Measurements from ENCODE around the gene PYGO2. TPM values are rescaled to one million over a fixed set of nuclear protein-coding genes. Genes with fewer than 3 reads are reported as not detected.
"Not testable (repeated sequence)": the region's sequence is repeated elsewhere in the genome, so short reads cannot be mapped to it uniquely, and the experiment has no call there.

PYGO2 gene
- total and polyA plus RNA-seq, 12 donors = 26.2 to 61.1 (median 38.7) TPM

DNA sequence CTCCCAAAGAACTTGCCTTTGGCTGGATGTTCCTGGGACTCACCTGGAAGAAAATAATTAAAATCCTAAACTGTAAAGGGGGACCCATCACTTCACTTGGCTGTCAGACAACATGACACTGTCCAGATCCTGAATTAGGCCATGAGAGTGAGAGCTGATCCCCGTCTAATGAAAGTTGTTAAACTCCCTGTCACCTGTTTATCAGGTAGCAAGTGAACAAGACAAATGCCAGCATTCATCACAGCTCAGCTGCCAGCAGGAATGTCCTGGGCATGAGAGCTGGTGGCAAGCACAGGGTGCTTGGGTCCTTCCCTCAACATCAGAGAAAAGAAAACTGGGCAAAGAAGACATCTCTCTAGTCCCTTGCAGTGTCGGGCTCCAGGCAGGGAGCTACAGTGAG lies 48.8 kb downstream of the PYGO2 start:
- Histone ChIP-seq H3K4me1 (replicated peaks in 1 of 2) (no peaks in the 10 kb centered on the region), H3K9me3 (replicated peaks in 1 of 3) (no peaks in the 10 kb centered on the region)
- intact Hi-C loops (cut with DNase I) = no loop called here

DNA sequence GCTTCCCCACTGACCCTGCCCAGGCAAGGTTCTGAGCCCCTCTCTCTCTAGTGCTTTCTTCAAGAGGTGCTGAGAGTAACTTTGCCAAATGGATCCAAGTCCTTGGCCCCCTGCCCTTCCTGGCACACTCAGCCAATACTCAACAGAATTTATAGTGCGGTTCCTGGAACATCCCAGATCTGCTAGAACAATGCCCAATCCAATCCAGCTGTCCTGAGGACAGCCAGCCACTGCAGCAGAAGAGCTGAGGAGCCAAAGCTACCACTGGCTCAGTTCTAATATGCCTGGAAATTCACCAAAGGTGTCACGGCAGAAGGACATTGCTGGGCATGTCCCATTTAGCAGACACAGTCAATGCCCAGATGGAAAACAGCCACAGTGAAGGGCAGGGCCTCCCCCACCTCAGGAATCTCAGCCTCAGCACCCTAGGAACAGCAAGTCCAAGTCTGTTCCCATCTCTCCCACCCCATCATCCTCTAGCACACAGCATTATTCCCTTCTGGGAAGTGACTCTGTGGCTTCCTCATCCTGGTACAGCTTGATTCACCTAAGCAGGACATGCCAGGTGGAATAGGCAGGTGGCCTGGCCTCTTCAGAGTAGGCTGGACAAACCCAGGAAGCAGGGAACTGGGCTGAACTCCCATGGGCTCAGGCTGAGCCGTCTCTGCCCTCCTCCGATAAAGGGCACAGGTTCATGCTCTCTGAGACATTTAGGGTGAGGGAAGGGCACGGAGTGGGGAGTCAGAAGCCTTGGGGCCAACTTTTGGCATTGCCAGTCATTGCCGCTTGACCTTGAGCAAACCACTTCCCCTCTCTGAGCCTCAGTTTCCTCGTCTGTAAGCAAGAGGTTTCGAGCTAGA lies 49.7 kb downstream of the PYGO2 start:
- Histone ChIP-seq H3K4me1 (replicated peaks in 1 of 2) (no peaks in the 10 kb centered on the region), H3K9me3 (replicated peaks in 1 of 3) (no peaks in the 10 kb centered on the region), H3K27ac (no peak overlapping the region), H3K36me3 (replicated peaks in 1 of 2) (no peaks in the 10 kb centered on the region), H3K27me3 (no peaks in the 10 kb centered on the region), H3K4me3 (no peak overlapping the region)
- TF ChIP-seq POLR2A (IDR thresholded peaks at IDR 0.05) = no peak
- TF ChIP-seq, protein P1, sequence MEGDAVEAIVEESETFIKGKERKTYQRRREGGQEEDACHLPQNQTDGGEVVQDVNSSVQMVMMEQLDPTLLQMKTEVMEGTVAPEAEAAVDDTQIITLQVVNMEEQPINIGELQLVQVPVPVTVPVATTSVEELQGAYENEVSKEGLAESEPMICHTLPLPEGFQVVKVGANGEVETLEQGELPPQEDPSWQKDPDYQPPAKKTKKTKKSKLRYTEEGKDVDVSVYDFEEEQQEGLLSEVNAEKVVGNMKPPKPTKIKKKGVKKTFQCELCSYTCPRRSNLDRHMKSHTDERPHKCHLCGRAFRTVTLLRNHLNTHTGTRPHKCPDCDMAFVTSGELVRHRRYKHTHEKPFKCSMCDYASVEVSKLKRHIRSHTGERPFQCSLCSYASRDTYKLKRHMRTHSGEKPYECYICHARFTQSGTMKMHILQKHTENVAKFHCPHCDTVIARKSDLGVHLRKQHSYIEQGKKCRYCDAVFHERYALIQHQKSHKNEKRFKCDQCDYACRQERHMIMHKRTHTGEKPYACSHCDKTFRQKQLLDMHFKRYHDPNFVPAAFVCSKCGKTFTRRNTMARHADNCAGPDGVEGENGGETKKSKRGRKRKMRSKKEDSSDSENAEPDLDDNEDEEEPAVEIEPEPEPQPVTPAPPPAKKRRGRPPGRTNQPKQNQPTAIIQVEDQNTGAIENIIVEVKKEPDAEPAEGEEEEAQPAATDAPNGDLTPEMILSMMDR (IDR thresholded peaks at IDR 0.05) = no peak
- DNase-seq = peak in 3 of 7 donors; percentile 22 to 48 (median 29)
- intact Hi-C loops (cut with DNase I) = no loop called here
- 79 to 92% (median 84%) methylated on average over 6 to 8 of the region's 8 CpGs for WGBS, 4 donors

More for the DNA sequence above, 48.8 kb downstream of the PYGO2 start:
- WGBS, 4 donors = 88 to 100% (median 94%) methylated on average over 2 of the region's 2 CpGs
- Histone ChIP-seq H3K4me3 (no peak overlapping the region), H3K36me3 (replicated peaks in 1 of 2) (no peaks in the 10 kb centered on the region), H3K27me3 (no peaks in the 10 kb centered on the region), H3K27ac (no peak overlapping the region)
- DNase-seq = no peak
- TF ChIP-seq POLR2A (IDR thresholded peaks at IDR 0.05) = no peak
- TF ChIP-seq, protein P1 (IDR thresholded peaks at IDR 0.05) = no peak

DNA sequence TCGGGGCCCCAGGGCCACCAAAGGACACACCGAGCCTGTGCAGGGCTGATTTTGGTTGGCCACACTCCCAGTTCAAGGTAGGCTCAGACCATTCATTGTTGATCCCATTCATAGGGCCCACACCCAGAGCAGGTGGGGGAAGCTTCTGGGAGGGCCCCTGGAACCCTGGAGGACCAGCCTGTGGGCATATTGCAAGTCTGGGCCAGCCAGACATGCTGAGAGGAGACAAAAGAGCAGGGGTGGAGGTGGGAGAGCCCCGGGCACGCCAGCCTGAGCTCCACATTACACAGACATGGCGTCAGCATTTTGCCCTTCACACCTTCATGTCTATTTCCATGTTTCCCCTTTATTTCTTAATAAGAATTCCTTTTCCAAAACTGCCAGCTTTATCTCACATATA lies 50.7 kb downstream of the PYGO2 start:
- Histone ChIP-seq H3K27ac (no peak overlapping the region), H3K4me3 (no peak overlapping the region), H3K27me3 (no peaks in the 10 kb centered on the region), H3K9me3 (replicated peaks in 1 of 3) (no peaks in the 10 kb centered on the region), H3K36me3 (replicated peaks in 1 of 2) (no peaks in the 10 kb centered on the region), H3K4me1 (replicated peaks in 1 of 2) (no peaks in the 10 kb centered on the region)
- TF ChIP-seq POLR2A (IDR thresholded peaks at IDR 0.05) = no peak
- TF ChIP-seq, protein P1 (IDR thresholded peaks at IDR 0.05) = no peak
- intact Hi-C loops (cut with DNase I) = no loop called here
- DNase-seq = peak in 1 of 7 donors; percentile 20
- 94 to 95% (median 94%) methylated on average over 5 of the region's 5 CpGs for WGBS, 4 donors

DNA sequence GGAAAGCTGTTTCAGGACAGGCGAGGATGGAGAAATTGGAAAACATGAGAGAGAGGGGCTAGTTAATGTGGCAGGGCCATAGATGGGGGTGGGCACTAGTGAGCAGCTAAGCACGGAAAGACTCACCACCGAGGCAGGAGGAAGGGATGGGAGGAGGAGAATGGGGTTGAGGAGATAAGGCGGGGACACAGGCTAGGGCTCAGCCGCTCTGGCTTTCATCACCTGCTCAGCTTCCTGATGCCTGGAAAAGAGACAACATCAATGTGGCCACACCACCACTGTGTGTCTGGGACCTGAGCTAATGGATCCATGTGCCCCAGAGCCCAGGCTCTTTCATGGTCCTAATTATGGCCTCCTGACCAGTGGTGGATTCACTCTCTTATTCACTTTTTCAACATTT lies 52.6 kb downstream of the PYGO2 start:
- 90 to 94% (median 91%) methylated on average over 5 of the region's 5 CpGs for WGBS, 4 donors
- no peak for DNase-seq
- Histone ChIP-seq H3K4me1 (replicated peaks in 1 of 2) (no peaks in the 10 kb centered on the region), H3K36me3 (replicated peaks in 1 of 2) (no peaks in the 10 kb centered on the region), H3K27ac (no peak overlapping the region), H3K27me3 (no peaks in the 10 kb centered on the region), H3K4me3 (no peak overlapping the region), H3K9me3 (replicated peaks in 1 of 3) (no peaks in the 10 kb centered on the region)
- TF ChIP-seq POLR2A (IDR thresholded peaks at IDR 0.05) = no peak
- TF ChIP-seq, protein P1 (IDR thresholded peaks at IDR 0.05) = no peak
- intact Hi-C loops (cut with DNase I) = loop anchor here in 1 of 2 donors (5.0 kb wide), 1 partner anchor 153 kb away; the partner anchor contains the start of gene EFNA4

DNA sequence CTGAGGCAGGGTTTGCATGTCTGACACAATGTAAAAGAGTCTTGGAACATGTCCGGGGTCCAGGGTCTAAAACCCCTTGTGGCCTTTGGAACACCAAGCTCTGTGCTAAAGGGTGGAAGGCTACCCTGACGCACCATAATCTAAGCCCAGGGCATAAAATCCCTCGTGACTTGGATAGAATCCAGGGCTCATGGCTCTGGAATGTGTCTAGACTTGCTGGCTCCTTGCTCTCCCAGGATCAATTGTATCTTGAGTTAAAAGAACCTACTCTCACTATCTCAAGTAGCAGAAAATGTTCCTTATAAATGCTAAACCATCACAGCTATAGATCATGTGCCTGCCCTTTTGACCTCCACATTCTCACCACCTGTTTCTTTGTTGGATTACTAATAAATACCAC lies 53.5 kb downstream of the PYGO2 start:
- H3K27me3 ChIP-seq; H3K36me3 ChIP-seq (replicated peaks in 1 of 2); H3K9me3 ChIP-seq (replicated peaks in 1 of 3); H3K4me1 ChIP-seq (replicated peaks in 1 of 2); H3K27ac ChIP-seq; H3K4me3 ChIP-seq: not testable (repeated sequence)
- intact Hi-C loops (cut with DNase I) = loop anchor here in 1 of 2 donors (5.0 kb wide), 1 partner anchor 154 kb away; the partner anchor contains the start of gene EFNA4
- peak in 1 of 7 donors; percentile 21 for DNase-seq
- 63 to 73% (median 67%) methylated on average over 3 of the region's 3 CpGs for WGBS, 4 donors
